ENCODE data around the gene RIMBP2.

DNA sequence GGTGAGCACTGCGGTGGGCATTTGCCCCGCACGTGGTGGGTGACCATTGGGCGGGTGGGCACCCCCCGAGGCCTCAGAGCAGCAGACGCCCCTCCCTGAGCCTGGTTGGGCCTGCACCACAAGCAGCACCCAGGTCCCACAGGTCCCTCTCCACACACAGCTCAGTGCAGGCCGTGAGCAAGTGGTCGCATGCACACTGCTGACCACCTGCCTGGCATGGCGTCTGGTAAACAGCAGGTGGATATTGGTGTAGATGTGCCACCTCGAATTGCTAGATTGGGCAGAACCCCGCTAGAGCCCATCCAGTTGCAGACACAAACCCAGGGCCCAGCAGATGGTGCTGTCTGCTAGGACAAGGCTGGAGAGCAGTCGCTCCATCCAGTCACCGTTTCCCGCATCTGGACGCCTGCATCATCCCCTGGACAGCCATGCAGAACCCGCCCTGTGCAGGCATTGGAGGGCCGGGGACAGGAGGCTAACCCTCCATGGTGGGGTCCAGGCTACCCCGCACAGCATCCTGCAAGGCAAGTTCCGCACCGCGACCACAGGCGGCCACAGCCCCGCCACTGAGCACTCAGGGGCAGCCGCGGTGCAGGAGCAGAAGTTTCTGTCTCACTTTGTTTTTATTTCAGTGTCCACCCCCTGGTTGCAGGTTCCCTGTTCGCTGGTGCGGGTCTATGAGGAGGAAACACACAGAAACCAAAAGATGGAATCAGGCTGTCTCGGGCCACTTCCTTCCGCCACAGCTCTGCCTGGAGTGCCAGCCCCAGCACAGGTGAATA, 45.6 kb upstream of the RIMBP2 start:
- TF ChIP-seq EZH2phosphoT487 (IDR thresholded peaks at IDR 0.05; ENCODE audit: borderline replicate concordance, low read depth) (no peak), RAD21 (IDR thresholded peaks at IDR 0.05; ENCODE audit: low read length) (peak; percentile 92), NRF1 (IDR thresholded peaks at IDR 0.05; ENCODE audit: low read depth, low read length) (no peak), TAF1 (IDR thresholded peaks at IDR 0.05; ENCODE audit: borderline replicate concordance, low read depth, low read length) (no peak), EP300 (IDR thresholded peaks at IDR 0.05; ENCODE audit: borderline replicate concordance in 1 of 2, low read depth in 1 of 2, low read length in 1 of 2) (no peak), FOXM1 (IDR thresholded peaks at IDR 0.05; ENCODE audit: low read depth) (no peak), POLR2AphosphoS5 (IDR thresholded peaks at IDR 0.05; ENCODE audit: low read depth, low read length) (no peak), SMC3 (IDR thresholded peaks at IDR 0.05; ENCODE audit: low read depth, low read length) (peak; percentile 68; the same call in 1 of the 2 replicates), FOSL2 (IDR thresholded peaks at IDR 0.05; ENCODE audit: borderline replicate concordance, low read depth) (no peak)
- TF ChIP-seq, protein P1, sequence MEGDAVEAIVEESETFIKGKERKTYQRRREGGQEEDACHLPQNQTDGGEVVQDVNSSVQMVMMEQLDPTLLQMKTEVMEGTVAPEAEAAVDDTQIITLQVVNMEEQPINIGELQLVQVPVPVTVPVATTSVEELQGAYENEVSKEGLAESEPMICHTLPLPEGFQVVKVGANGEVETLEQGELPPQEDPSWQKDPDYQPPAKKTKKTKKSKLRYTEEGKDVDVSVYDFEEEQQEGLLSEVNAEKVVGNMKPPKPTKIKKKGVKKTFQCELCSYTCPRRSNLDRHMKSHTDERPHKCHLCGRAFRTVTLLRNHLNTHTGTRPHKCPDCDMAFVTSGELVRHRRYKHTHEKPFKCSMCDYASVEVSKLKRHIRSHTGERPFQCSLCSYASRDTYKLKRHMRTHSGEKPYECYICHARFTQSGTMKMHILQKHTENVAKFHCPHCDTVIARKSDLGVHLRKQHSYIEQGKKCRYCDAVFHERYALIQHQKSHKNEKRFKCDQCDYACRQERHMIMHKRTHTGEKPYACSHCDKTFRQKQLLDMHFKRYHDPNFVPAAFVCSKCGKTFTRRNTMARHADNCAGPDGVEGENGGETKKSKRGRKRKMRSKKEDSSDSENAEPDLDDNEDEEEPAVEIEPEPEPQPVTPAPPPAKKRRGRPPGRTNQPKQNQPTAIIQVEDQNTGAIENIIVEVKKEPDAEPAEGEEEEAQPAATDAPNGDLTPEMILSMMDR (IDR thresholded peaks at IDR 0.05): peak; percentile 24; the same call in 1 of the 2 replicates
- TF ChIP-seq, protein P2, sequence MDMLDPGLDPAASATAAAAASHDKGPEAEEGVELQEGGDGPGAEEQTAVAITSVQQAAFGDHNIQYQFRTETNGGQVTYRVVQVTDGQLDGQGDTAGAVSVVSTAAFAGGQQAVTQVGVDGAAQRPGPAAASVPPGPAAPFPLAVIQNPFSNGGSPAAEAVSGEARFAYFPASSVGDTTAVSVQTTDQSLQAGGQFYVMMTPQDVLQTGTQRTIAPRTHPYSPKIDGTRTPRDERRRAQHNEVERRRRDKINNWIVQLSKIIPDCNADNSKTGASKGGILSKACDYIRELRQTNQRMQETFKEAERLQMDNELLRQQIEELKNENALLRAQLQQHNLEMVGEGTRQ (IDR thresholded peaks at IDR 0.05; ENCODE audit: borderline replicate concordance, low read depth, low read length): no peak
- TF ChIP-seq, protein P3, sequence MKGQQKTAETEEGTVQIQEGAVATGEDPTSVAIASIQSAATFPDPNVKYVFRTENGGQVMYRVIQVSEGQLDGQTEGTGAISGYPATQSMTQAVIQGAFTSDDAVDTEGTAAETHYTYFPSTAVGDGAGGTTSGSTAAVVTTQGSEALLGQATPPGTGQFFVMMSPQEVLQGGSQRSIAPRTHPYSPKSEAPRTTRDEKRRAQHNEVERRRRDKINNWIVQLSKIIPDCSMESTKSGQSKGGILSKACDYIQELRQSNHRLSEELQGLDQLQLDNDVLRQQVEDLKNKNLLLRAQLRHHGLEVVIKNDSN (IDR thresholded peaks at IDR 0.05; ENCODE audit: borderline replicate concordance, low read depth): no peak
- TF ChIP-seq, protein P4, sequence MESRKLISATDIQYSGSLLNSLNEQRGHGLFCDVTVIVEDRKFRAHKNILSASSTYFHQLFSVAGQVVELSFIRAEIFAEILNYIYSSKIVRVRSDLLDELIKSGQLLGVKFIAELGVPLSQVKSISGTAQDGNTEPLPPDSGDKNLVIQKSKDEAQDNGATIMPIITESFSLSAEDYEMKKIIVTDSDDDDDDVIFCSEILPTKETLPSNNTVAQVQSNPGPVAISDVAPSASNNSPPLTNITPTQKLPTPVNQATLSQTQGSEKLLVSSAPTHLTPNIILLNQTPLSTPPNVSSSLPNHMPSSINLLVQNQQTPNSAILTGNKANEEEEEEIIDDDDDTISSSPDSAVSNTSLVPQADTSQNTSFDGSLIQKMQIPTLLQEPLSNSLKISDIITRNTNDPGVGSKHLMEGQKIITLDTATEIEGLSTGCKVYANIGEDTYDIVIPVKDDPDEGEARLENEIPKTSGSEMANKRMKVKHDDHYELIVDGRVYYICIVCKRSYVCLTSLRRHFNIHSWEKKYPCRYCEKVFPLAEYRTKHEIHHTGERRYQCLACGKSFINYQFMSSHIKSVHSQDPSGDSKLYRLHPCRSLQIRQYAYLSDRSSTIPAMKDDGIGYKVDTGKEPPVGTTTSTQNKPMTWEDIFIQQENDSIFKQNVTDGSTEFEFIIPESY (IDR thresholded peaks at IDR 0.05; ENCODE audit: borderline replicate concordance, low read depth): no peak
- TF ChIP-seq, protein P5, sequence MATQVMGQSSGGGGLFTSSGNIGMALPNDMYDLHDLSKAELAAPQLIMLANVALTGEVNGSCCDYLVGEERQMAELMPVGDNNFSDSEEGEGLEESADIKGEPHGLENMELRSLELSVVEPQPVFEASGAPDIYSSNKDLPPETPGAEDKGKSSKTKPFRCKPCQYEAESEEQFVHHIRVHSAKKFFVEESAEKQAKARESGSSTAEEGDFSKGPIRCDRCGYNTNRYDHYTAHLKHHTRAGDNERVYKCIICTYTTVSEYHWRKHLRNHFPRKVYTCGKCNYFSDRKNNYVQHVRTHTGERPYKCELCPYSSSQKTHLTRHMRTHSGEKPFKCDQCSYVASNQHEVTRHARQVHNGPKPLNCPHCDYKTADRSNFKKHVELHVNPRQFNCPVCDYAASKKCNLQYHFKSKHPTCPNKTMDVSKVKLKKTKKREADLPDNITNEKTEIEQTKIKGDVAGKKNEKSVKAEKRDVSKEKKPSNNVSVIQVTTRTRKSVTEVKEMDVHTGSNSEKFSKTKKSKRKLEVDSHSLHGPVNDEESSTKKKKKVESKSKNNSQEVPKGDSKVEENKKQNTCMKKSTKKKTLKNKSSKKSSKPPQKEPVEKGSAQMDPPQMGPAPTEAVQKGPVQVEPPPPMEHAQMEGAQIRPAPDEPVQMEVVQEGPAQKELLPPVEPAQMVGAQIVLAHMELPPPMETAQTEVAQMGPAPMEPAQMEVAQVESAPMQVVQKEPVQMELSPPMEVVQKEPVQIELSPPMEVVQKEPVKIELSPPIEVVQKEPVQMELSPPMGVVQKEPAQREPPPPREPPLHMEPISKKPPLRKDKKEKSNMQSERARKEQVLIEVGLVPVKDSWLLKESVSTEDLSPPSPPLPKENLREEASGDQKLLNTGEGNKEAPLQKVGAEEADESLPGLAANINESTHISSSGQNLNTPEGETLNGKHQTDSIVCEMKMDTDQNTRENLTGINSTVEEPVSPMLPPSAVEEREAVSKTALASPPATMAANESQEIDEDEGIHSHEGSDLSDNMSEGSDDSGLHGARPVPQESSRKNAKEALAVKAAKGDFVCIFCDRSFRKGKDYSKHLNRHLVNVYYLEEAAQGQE (IDR thresholded peaks at IDR 0.05; ENCODE audit: low read depth, low read length): no peak

Data from SK-N-SH (cell line).